ENCODE measurements around the gene CD79B.
"Not testable (repeated sequence)": the region's sequence is repeated elsewhere in the genome, so short reads cannot be mapped to it uniquely, and the experiment has no call there.

The CD79B gene

GRCh38 chr17:63909586-63909985 lies 22.5 kb downstream of the CD79B start:
- DNase-seq = not testable (repeated sequence)

- DNase-seq = not testable (repeated sequence)
Observed at GRCh38 chr17:63907161-63907778, 24.9 kb downstream of the CD79B start.

- DNase-seq = not testable (repeated sequence)
Observed at GRCh38 chr17:63904796-63905195, 27.3 kb downstream of the CD79B start.

- DNase-seq = not testable (repeated sequence)
Observed at GRCh38 chr17:63903787-63904201, 28.3 kb downstream of the CD79B start.

- DNase-seq = not testable (repeated sequence)
Observed at GRCh38 chr17:63901971-63902370, 30.2 kb downstream of the CD79B start.

- not testable (repeated sequence) for DNase-seq
Observed at GRCh38 chr17:63898899-63899798, 33.0 kb downstream of the CD79B start.

GRCh38 chr17:63896524-63897354 lies 35.4 kb downstream of the CD79B start, which contains the start of gene CSH1:
CSH1 (minus strand) TSS chr17:63896574; CDS start chr17:63896511, 63 bp downstream.
- not testable (repeated sequence) for DNase-seq

GRCh38 chr17:63894821-63895220 lies 37.3 kb downstream of the CD79B start:
- DNase-seq = not testable (repeated sequence)

- not testable (repeated sequence) for DNase-seq
Observed at GRCh38 chr17:63894021-63894420, 38.1 kb downstream of the CD79B start.

- not testable (repeated sequence) for DNase-seq
Observed at GRCh38 chr17:63892316-63893037, 39.7 kb downstream of the CD79B start.

- DNase-seq = not testable (repeated sequence)
Observed at GRCh38 chr17:63889026-63889848, 42.9 kb downstream of the CD79B start.

- not testable (repeated sequence) for DNase-seq
Observed at GRCh38 chr17:63885119-63885518, 47.0 kb downstream of the CD79B start.

- DNase-seq = not testable (repeated sequence)
Observed at GRCh38 chr17:63882626-63883126, 49.5 kb downstream of the CD79B start.

GRCh38 chr17:63881935-63882601 lies 50.1 kb downstream of the CD79B start, which contains the start of gene GH2:
GH2 (minus strand) TSS chr17:63881944; CDS start chr17:63881801, 143 bp downstream.
- no peak for DNase-seq

GRCh38 chr17:63881337-63881736 lies 50.8 kb downstream of the CD79B start:
- DNase-seq = not testable (repeated sequence)

- no peak for DNase-seq
Observed at GRCh38 chr17:63880706-63881105, 51.4 kb downstream of the CD79B start.
